GM12865 (cell line): ENCODE results near the gene HEMK1.
A peak's percentile ranks its signal among the peaks of the same experiment; 100 is the strongest.

Experiments
- DNase-seq: peaks from one replicate; pipeline ENCODE4 v3.0.0; 2010; ENCODE audit warnings: low read depth
- H3K4me3 ChIP-seq: 2 replicates; pipeline ENCODE4 v1.5.1; 2011; ENCODE audit warnings: mild to moderate bottlenecking, low read depth, low read length, control low read depth
- TF ChIP-seq, protein P1 (sequence below): IDR thresholded peaks from 2 replicates; pipeline ENCODE4 v1.5.1; 2011; ENCODE audit warnings: low read length, control low read depth, low read depth, inconsistent platforms; ENCODE audit not compliant: insufficient read depth; ENCODE audit errors: missing control alignments

Gene HEMK1

DNA sequence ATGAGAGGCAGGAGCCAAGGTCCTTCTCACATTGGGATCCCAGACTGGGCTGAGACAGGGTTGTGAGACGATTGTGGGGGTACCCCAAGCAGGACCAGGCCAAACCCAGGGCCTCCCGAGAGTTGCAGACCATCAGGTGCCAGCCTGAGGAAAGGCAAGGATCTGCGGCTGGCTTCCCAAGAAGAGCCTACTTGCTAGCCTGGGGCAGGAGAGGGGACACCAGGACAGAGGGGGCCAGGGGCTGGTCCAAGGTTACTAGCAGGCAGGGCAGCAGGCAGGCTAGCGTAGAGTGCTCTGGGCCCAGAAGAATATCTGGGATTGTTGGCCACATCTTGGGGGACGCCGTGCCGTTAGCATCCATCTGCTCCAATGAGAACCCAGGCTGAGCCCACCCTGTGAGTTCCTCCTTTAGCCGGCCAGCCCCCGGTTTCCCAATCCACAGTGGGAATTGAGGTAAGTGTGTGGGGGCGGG lies 41.7 kb downstream of the HEMK1 start:
- peak overlapping the region; percentile 64 for H3K4me3 ChIP-seq
- TF ChIP-seq, protein P1, sequence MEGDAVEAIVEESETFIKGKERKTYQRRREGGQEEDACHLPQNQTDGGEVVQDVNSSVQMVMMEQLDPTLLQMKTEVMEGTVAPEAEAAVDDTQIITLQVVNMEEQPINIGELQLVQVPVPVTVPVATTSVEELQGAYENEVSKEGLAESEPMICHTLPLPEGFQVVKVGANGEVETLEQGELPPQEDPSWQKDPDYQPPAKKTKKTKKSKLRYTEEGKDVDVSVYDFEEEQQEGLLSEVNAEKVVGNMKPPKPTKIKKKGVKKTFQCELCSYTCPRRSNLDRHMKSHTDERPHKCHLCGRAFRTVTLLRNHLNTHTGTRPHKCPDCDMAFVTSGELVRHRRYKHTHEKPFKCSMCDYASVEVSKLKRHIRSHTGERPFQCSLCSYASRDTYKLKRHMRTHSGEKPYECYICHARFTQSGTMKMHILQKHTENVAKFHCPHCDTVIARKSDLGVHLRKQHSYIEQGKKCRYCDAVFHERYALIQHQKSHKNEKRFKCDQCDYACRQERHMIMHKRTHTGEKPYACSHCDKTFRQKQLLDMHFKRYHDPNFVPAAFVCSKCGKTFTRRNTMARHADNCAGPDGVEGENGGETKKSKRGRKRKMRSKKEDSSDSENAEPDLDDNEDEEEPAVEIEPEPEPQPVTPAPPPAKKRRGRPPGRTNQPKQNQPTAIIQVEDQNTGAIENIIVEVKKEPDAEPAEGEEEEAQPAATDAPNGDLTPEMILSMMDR, result no peak
- no peak for DNase-seq

DNA sequence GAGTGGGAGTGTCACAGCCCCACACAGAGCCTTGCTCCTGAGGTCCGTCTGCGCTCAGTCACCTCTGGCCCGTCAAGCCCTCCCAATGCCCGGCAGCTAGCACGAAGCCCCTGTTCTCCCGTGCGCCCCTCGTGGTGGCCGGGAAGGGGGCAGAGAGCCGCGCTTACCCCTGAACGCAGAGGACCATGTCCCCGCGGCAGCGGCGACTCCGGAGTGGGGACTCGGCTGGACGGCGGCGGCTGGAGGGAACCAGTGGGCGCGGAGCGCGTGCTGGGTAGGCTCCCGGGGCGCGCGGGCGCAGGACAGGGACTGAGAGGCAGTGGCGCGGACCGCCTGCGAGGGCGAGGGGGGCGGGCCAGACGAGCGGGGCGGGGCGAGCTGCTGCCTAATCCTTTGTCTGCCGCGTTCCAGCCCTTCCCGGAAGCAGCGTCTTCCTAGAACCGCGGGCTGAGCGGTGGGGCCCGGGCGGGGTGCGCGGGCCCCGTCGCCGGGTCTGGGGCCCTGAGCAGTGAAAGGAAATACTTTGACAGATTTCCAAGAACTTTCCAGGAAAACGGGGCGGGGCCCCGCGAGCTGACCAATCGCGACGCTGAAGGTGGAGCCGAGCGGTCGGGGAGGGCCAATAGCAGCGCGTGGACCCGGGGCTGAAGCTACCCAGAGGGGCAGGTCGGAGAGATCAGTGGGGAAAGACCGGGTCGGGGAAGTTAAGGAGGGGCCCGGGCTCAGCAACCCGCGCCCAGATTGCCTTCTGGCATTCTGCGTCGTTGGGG lies 42.3 kb downstream of the HEMK1 start, which contains the start of gene CISH:
TSS of gene CISH (minus strand) at position 311 of the 770 bp plus-strand sequence. CDS start at position 187, 124 bp downstream.
- TF ChIP-seq, protein P1, result peak; percentile 65
- DNase-seq, result peak; percentile 87
- H3K4me3 ChIP-seq, result peak within 1 kb of the TSS; percentile 64

DNA sequence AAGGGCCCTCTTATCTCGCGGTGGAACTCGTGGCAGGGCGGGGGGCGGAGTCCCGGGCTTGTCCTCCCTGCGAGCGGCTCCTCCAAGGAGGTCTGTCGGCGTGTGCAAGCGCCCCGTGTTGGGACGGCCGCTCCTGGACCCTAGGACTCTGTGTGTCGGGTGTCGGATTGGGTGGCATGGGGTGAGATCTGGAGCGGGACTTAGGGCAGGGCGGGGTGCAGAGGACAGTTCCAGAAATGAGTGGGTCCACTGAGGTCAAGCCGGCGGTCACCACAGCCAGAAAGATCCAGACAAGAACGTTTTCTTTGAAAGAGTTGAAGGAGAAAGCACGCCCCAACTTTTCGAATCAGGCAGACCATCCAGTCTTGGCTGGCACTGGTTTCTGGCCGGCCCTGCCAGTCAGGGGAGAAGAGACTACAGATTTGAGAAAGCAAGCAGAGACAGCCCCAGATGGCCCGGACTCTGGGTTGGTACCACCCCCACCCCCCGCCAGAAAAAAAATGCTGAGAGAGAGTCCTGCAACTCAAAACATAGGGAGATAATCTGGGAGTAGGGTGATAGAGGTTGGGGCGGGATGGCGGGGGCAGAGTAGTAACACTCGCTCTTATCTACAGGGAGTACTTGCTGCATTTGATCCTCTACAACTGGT lies 43.0 kb downstream of the HEMK1 start:
- TF ChIP-seq, protein P1, result no peak
- peak overlapping the region; percentile 64 for H3K4me3 ChIP-seq
- DNase-seq, result no peak

DNA sequence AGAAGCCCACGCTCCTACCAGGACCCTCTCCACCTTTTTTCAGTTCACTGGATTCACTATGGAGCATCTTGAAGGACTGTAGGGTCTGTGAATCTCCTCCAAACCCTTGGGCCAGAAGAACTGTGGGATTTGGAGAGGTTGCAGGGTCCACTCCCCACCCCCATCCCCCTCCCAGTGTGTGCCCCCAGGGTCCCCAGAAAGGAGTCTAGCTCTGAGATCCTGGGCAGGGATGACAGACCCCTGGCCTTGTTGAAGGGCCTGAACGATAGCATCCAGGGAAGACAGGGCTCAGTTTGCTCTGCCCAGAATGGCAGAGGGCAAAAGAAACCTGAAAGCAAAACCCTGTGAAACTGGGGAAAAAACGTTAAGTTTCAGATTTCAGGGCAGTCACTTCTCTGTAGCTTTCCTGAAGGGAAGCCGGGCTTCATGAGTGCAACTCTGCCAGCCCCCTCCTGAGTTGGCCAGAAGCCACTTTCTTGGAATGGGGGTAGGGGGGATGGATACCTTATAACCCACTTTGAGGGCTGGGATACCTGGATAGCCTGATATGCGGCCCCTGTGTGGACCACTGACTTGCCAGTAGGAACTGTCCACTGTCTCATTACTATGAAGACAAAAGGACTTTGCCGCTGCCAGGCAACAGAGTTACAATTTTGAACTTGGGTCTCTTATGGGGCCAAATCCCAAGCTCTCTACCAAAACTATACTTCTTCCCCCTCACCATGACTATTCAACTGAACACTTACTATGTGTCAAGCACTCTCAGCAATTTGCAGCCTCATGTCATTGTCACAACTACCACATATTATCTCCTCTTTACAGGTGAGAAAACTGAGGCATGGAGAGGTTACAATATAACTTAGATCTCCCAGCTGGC lies 43.9 kb downstream of the HEMK1 start:
- H3K4me3 ChIP-seq, result no peak overlapping the region
- DNase-seq, result no peak
- TF ChIP-seq, protein P1, result no peak

DNA sequence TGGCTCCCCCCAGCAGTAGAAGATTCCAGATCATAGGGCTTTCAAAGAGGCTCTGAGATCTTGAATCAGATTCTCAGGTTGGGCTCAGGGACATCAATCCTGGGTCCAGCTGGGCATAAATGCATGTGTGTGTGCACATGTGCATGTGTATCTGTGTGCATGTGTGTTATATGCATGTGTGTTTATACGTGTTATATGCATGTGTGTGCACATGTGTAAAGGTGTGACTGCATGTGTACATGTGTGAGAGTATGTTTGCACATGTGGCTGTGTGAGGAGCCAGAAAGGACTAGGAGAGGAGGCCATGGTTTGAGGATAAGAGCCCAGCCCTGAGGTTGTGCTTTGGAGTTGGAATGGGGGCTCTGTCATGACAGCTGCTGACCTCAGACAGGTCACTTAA lies 45.9 kb downstream of the HEMK1 start:
- TF ChIP-seq, protein P1, result no peak

DNA sequence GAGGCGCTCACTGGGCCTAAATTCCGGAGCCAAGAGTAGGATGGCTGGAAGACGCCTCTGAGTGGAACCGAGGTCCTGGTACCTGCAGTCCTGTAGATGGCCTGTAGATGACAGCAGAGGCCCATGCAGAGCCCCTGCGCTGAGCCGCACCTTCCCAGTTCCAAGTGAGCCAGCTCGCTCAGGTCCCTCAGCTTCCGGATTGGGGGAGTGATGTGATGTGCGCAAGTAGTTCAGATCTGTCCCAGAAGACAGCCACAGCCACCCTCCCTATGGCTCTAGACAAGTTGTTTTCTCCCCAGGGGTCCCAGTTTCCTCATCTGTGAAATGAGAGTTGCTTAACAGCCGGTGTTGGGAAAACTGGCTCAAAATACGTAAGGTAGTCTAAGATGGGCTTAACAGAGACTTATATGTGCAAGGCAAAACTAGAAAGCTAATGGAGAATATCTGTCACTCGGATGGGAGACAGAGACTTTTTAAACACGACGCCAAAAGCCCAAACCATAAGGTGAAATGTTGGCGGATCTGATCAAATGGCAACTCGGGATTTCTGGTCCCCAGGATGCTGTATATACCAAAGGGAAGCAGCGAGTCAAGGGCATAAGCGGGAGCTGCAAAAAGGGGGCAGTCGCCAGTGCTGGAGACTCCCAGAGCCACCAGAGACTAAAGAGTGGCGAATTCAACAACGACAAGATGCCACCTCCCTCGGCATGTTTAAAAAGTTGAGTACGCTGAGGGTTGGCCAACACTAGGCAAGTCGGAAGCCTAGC lies 46.9 kb downstream of the HEMK1 start:
- DNase-seq, result peak; percentile 90
- H3K4me3 ChIP-seq, result peak overlapping the region; percentile 79
- TF ChIP-seq, protein P1, result peak; percentile 100

More for the DNA sequence above, 45.9 kb downstream of the HEMK1 start:
- no peak for DNase-seq
- no peak overlapping the region for H3K4me3 ChIP-seq
